Body of pancreas (tissue), 4 donors: ENCODE measurements around the gene UCK2.

Source experiments
- CTCF ChIP-seq, 7 experiments: fragments of 450-650 bp in 4 of 7; fragments of 200-600 bp in 3 of 7; sonication (generic) in 3 of 7; IDR thresholded peaks; one replicate each; pipeline ENCODE4 v1.5.1; 2016 to 2019; ENCODE audit warnings: antibody characterized with exemption in 7 of 7
- POLR2A ChIP-seq, 3 donors: fragments of 450-650 bp; IDR thresholded peaks; one replicate each; pipeline ENCODE4 v1.6.1; 2016; ENCODE audit warnings: antibody characterized with exemption in 3 of 3, mild to moderate bottlenecking in 2 of 3

GRCh38 chr1:165942062-165942461, 114.6 kb downstream of the UCK2 start:
- TF ChIP-seq CTCF (IDR thresholded peaks at IDR 0.05) (no peak), POLR2A (IDR thresholded peaks at IDR 0.05) (no peak)
